ENCODE data around the gene SLC8A3. TPM values are rescaled to one million over a fixed set of nuclear protein-coding genes. Genes with fewer than 3 reads are reported as not detected.

Gene SLC8A3
- total RNA-seq, 1 donor from 2014 or later: 9.8 TPM

- DNase-seq: peak; percentile 79
- TF ChIP-seq, protein P1, sequence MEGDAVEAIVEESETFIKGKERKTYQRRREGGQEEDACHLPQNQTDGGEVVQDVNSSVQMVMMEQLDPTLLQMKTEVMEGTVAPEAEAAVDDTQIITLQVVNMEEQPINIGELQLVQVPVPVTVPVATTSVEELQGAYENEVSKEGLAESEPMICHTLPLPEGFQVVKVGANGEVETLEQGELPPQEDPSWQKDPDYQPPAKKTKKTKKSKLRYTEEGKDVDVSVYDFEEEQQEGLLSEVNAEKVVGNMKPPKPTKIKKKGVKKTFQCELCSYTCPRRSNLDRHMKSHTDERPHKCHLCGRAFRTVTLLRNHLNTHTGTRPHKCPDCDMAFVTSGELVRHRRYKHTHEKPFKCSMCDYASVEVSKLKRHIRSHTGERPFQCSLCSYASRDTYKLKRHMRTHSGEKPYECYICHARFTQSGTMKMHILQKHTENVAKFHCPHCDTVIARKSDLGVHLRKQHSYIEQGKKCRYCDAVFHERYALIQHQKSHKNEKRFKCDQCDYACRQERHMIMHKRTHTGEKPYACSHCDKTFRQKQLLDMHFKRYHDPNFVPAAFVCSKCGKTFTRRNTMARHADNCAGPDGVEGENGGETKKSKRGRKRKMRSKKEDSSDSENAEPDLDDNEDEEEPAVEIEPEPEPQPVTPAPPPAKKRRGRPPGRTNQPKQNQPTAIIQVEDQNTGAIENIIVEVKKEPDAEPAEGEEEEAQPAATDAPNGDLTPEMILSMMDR (IDR thresholded peaks at IDR 0.05; ENCODE audit: partially characterized antibody, unreplicated experiment): peak; percentile 98
- Mint-ChIP-seq H3K4me1 (ENCODE audit: low read depth, unreplicated experiment) (peaks cover 16% of the 10 kb centered on the region), H3K9me3 (ENCODE audit: unreplicated experiment) (peaks cover 1% of the 10 kb centered on the region), H3K4me3 (ENCODE audit: unreplicated experiment) (no peak overlapping the region), H3K36me3 (ENCODE audit: unreplicated experiment) (no peaks in the 10 kb centered on the region), H3K27ac (ENCODE audit: unreplicated experiment) (no peak overlapping the region), H3K27me3 (ENCODE audit: unreplicated experiment) (no peaks in the 10 kb centered on the region)
These were observed 114.7 kb downstream of the SLC8A3 start for GRCh38 chr14:70073924-70074566.

DNA sequence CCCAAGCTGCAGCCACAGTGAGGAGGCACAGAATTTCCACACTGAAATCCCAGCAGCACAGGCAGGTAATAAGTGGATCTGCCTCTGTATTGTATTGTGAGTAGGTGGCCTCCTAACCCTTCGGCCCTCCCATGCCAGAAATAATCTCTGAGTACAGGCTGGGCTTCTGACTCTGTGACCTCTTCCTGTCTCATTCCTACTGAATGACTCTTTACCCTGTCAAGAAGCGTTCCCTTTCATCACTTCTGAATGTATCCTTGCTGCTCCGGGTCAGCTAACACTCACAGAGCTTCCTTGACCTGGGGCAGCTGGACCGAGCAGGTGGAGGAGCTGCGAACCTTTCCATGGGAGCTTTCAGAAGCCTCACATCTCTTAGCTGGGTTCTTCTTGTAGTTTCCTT, 119.6 kb downstream of the SLC8A3 start:
- TF ChIP-seq, protein P1 (IDR thresholded peaks at IDR 0.05; ENCODE audit: partially characterized antibody, unreplicated experiment): no peak
- Mint-ChIP-seq H3K4me1 (ENCODE audit: low read depth, unreplicated experiment) (no peaks in the 10 kb centered on the region), H3K27ac (ENCODE audit: unreplicated experiment) (no peak overlapping the region), H3K9me3 (ENCODE audit: unreplicated experiment) (peaks cover 2% of the 10 kb centered on the region), H3K36me3 (ENCODE audit: unreplicated experiment) (no peaks in the 10 kb centered on the region), H3K27me3 (ENCODE audit: unreplicated experiment) (no peaks in the 10 kb centered on the region), H3K4me3 (ENCODE audit: unreplicated experiment) (no peak overlapping the region)
- DNase-seq: no peak

DNA sequence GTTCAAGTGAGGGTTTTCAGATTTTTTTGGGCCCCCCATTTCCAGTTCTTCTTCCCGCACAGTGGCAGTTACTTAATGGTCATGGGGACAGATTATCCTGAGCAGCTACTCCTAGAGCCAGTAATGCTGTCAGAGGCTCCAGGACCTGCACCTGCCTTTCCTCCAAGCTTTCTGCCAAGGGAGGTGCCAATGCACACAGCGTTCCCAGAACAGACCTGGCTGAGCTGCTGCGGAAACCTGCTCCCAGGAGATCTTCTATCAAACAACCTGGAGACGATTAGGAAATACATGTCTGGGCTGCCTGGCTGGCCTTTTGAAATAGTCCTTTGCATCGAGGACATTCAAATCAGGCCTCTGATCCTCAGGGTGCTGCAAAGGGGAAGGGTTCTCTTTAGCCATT, 120.9 kb downstream of the SLC8A3 start:
- TF ChIP-seq, protein P1 (IDR thresholded peaks at IDR 0.05; ENCODE audit: partially characterized antibody, unreplicated experiment): no peak
- Mint-ChIP-seq H3K4me3 (ENCODE audit: unreplicated experiment) (no peak overlapping the region), H3K27me3 (ENCODE audit: unreplicated experiment) (no peaks in the 10 kb centered on the region), H3K36me3 (ENCODE audit: unreplicated experiment) (no peaks in the 10 kb centered on the region), H3K4me1 (ENCODE audit: low read depth, unreplicated experiment) (no peaks in the 10 kb centered on the region), H3K27ac (ENCODE audit: unreplicated experiment) (no peak overlapping the region), H3K9me3 (ENCODE audit: unreplicated experiment) (peaks cover 2% of the 10 kb centered on the region)
- no peak for DNase-seq

- TF ChIP-seq, protein P1 (IDR thresholded peaks at IDR 0.05; ENCODE audit: partially characterized antibody, unreplicated experiment): no peak
These were observed 124.5 kb downstream of the SLC8A3 start for GRCh38 chr14:70064136-70064865.

DNA sequence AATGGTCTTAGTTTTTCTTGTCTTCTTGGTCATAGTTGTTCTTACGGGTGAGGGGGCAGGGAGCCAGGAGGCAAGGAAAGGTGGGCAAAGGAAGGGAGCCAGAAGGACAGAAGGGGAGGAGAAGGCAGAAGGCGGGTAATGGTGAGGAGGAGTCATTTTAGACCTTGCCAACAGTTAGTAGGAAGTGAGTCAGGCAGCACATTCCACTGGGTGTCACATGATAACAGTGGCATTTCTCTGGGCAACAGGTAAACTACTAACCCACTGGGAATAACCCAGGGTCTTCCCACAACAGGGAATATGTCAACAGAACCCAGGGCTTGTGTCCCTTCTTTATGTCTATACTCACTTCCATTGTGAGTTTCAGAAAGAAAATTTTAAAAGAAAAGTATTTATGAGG, 127.6 kb downstream of the SLC8A3 start:
- no peaks in the 10 kb centered on the region for H3K9me3 Mint-ChIP-seq (ENCODE audit: unreplicated experiment)
- no peaks in the 10 kb centered on the region for H3K27me3 Mint-ChIP-seq (ENCODE audit: unreplicated experiment)
- no peaks in the 10 kb centered on the region for H3K36me3 Mint-ChIP-seq (ENCODE audit: unreplicated experiment)
- DNase-seq: no peak
- TF ChIP-seq, protein P1 (IDR thresholded peaks at IDR 0.05; ENCODE audit: partially characterized antibody, unreplicated experiment): no peak
- H3K4me1 Mint-ChIP-seq (ENCODE audit: low read depth, unreplicated experiment): no peaks in the 10 kb centered on the region
- no peak overlapping the region for H3K4me3 Mint-ChIP-seq (ENCODE audit: unreplicated experiment)
- H3K27ac Mint-ChIP-seq (ENCODE audit: unreplicated experiment): no peak overlapping the region

More at GRCh38 chr14:70064136-70064865, 124.5 kb downstream of the SLC8A3 start:
- Mint-ChIP-seq H3K9me3 (ENCODE audit: unreplicated experiment) (peaks cover 2% of the 10 kb centered on the region), H3K36me3 (ENCODE audit: unreplicated experiment) (no peaks in the 10 kb centered on the region), H3K27me3 (ENCODE audit: unreplicated experiment) (no peaks in the 10 kb centered on the region), H3K4me3 (ENCODE audit: unreplicated experiment) (no peak overlapping the region), H3K4me1 (ENCODE audit: low read depth, unreplicated experiment) (no peaks in the 10 kb centered on the region), H3K27ac (ENCODE audit: unreplicated experiment) (no peak overlapping the region)
- DNase-seq: no peak
